HCT116 (cell line): Measurements from ENCODE around the gene ZNF593. TPM values are rescaled to one million over a fixed set of nuclear protein-coding genes. Genes with fewer than 3 reads are reported as not detected.

Experiments used
- ATAC-seq: fragments of 200-7000 bp; cut with Tn5 transposase; 2 replicates; pipeline ENCODE4 v1.9.1; 2020; ENCODE audit warnings: mild to moderate bottlenecking, moderate library complexity
- BruUV-seq: library from RNA; stranded (reverse); fragments of 400-500 nt; replicated peaks from 2 replicates; lab custom pipeline; 2021; lab: Mats Ljungman, UMichigan
- CTCF ChIA-PET: fragments of 300-600 bp; sonication (Branson Sonifier 250); formaldehyde crosslinking; loops from one replicate; lab custom pipeline; 2021; ENCODE audit warnings: antibody characterized with exemption; lab: Charles Lee
- POLR2A ChIA-PET: fragments of 300-600, 350-600 bp; sonication (Branson Sonifier 250); formaldehyde crosslinking; loops from one replicate; lab custom pipeline; 2021; ENCODE audit warnings: antibody characterized with exemption; lab: Charles Lee
- RAD21 ChIA-PET, 2 experiments: fragments of 300-600 bp; sonication (Branson Sonifier 250); formaldehyde crosslinking; loops; one replicate each; lab custom pipeline; 2023; ENCODE audit warnings: low total read pairs in 2 of 2; ENCODE audit not compliant: uncharacterized antibody in 2 of 2, unreplicated experiment in 2 of 2, low non-redundant PET in 1 of 2; lab: Charles Lee
- DNase-seq: peaks from one replicate; pipeline ENCODE4 v3.0.0-alpha.2; 2010; ENCODE audit warnings: low read depth, low spot score
- H2AFZ ChIP-seq: fragments of 200-600 bp; shearing (Covaris generic), sonication (generic); 2 replicates; pipeline ENCODE4 v1.6.1; 2017; ENCODE audit warnings: low read depth, mixed run types, mixed read lengths, antibody characterized with exemption, low read length; ENCODE audit not compliant: poor library complexity, severe bottlenecking
- H3K27ac ChIP-seq: 2 replicates; pipeline ENCODE4 v1.5.1; 2012; ENCODE audit warnings: low read depth, low read length
- H3K27me3 ChIP-seq: fragments of 200-600 bp; sonication (generic); 2 replicates; pipeline ENCODE4 v1.6.1; 2016; ENCODE audit warnings: mixed run types, low read length, mixed read lengths; ENCODE audit not compliant: insufficient read depth
- H3K36me3 ChIP-seq, 2 experiments: fragments of 200-500 bp in 1 of 2; fragments of 200-600 bp in 1 of 2; sonication (Bioruptor generic) in 1 of 2; sonication (generic) in 1 of 2; 2 replicates each; pipeline versions ENCODE4 v1.5.1 to v1.6.1; 2014 to 2016; ENCODE audit warnings: low read length in 2 of 2, inconsistent platforms in 1 of 2, mixed read lengths in 1 of 2, mixed run types in 1 of 2; ENCODE audit not compliant: insufficient read depth in 2 of 2, control insufficient read depth in 1 of 2
- H3K4me1 ChIP-seq, 2 experiments: fragments of 200-600 bp in 1 of 2; sonication (generic) in 1 of 2; 2 replicates each; pipeline versions ENCODE4 v1.5.1 to v1.6.1; 2012 to 2017; ENCODE audit warnings: low read length in 2 of 2, inconsistent platforms in 1 of 2, mild to moderate bottlenecking in 1 of 2, mixed read lengths in 1 of 2, mixed run types in 1 of 2, moderate library complexity in 1 of 2; ENCODE audit not compliant: insufficient read depth in 2 of 2, control insufficient read depth in 1 of 2
- H3K4me2 ChIP-seq: fragments of 200-600 bp; sonication (generic); 2 replicates; pipeline ENCODE4 v1.6.1; 2017; ENCODE audit warnings: mixed run types, low read length, mixed read lengths
- H3K4me3 ChIP-seq, 2 experiments: fragments of 200-600 bp in 1 of 2; sonication (generic) in 1 of 2; replicated peaks in 1 of 2; 2 replicates each; pipeline ENCODE4 v1.5.1; 2011 to 2016; ENCODE audit warnings: low read length in 2 of 2, control low read depth in 1 of 2, low read depth in 1 of 2, mild to moderate bottlenecking in 1 of 2, mixed read lengths in 1 of 2, mixed run types in 1 of 2
- H3K79me2 ChIP-seq: fragments of 200-600 bp; sonication (generic); 2 replicates; pipeline ENCODE4 v1.6.1; 2017; ENCODE audit warnings: mild to moderate bottlenecking, mixed run types, low read length, moderate library complexity, mixed read lengths; ENCODE audit not compliant: insufficient read depth
- H3K9ac ChIP-seq: fragments of 200-600 bp; sonication (generic); 2 replicates; pipeline ENCODE4 v1.6.1; 2016; ENCODE audit warnings: low read length, mixed read lengths
- H3K9me2 ChIP-seq: fragments of 200-600 bp; sonication (generic), shearing (Covaris generic); 2 replicates; pipeline ENCODE4 v1.6.1; 2017; ENCODE audit warnings: mixed run types, mild to moderate bottlenecking, moderate library complexity; ENCODE audit not compliant: insufficient read depth
- H3K9me3 ChIP-seq, 2 experiments: fragments of 200-500 bp in 1 of 2; fragments of 200-600 bp in 1 of 2; sonication (Bioruptor generic) in 1 of 2; sonication (generic) in 1 of 2; 2 replicates each; pipeline ENCODE4 v1.6.1; 2014 to 2017; ENCODE audit warnings: low read length in 2 of 2, mixed read lengths in 2 of 2, inconsistent platforms in 1 of 2, low read depth in 1 of 2, mild to moderate bottlenecking in 1 of 2, mixed run types in 1 of 2, moderate library complexity in 1 of 2; ENCODE audit not compliant: control insufficient read depth in 1 of 2, insufficient read depth in 1 of 2
- H4K20me1 ChIP-seq: fragments of 200-600 bp; sonication (generic), shearing (Covaris generic); 2 replicates; pipeline ENCODE4 v1.6.1; 2017; ENCODE audit warnings: mixed run types, mild to moderate bottlenecking, moderate library complexity; ENCODE audit not compliant: insufficient read depth
- CBX3 ChIP-seq: IDR thresholded peaks from 2 replicates; pipeline ENCODE4 v1.6.1; 2012; ENCODE audit warnings: low read depth
- CTCF ChIP-seq, 3 experiments: fragments of 200-600 bp in 1 of 3; sonication (generic) in 1 of 3; IDR thresholded peaks in 2 of 3; conservative IDR thresholded peaks in 1 of 3; 2 replicates each; pipeline ENCODE4 v1.5.1; 2012 to 2017; ENCODE audit warnings: low read depth in 2 of 3, low read length in 2 of 3, antibody characterized with exemption in 1 of 3, borderline replicate concordance in 1 of 3, control low read depth in 1 of 3, mild to moderate bottlenecking in 1 of 3, mixed read lengths in 1 of 3, mixed run types in 1 of 3, moderate library complexity in 1 of 3; ENCODE audit not compliant: insufficient read depth in 1 of 3
- ELF1 ChIP-seq: IDR thresholded peaks from 2 replicates; pipeline ENCODE4 v1.6.1; 2012; ENCODE audit warnings: low read depth, borderline replicate concordance
- EZH2phosphoT487 ChIP-seq: fragments of 200-600 bp; IDR thresholded peaks from 2 replicates; pipeline ENCODE4 v1.6.1; 2018; ENCODE audit warnings: antibody characterized with exemption, borderline replicate concordance
- RAD21 ChIP-seq: IDR thresholded peaks from 2 replicates; pipeline ENCODE4 v1.6.1; 2012; ENCODE audit warnings: low read depth, mild to moderate bottlenecking
- SRF ChIP-seq: IDR thresholded peaks from 2 replicates; pipeline ENCODE4 v1.6.1; 2012; ENCODE audit warnings: low read depth
- TCF7L2 ChIP-seq: IDR thresholded peaks from 2 replicates; pipeline ENCODE4 v1.7.0; 2011; ENCODE audit warnings: borderline replicate concordance, inconsistent platforms; ENCODE audit not compliant: insufficient read depth, insufficient read length; ENCODE audit errors: extremely low read depth
- YY1 ChIP-seq: IDR thresholded peaks from 2 replicates; pipeline ENCODE4 v1.6.1; 2011; ENCODE audit warnings: low read length, low read depth, moderate library complexity, mild to moderate bottlenecking; ENCODE audit not compliant: insufficient replicate concordance; ENCODE audit errors: extremely low read depth
- ZNF274 ChIP-seq: fragments of 200-500 bp; sonication (Bioruptor generic); IDR thresholded peaks from 2 replicates; pipeline ENCODE4 v1.6.1; 2014; ENCODE audit warnings: mild to moderate bottlenecking, low read depth, low read length, inconsistent platforms
- intact Hi-C: fragments of 100-400 bp; cut with micrococcal nuclease; formaldehyde crosslinking; loops from 2 replicates; pipeline ENCODE4 v1.10.0; 2022
- total RNA-seq: library from RNA; stranded (reverse); gene quantifications from one replicate; pipeline ENCODE4 v1.2.1, GENCODE V29; 2021; ENCODE audit not compliant: unreplicated experiment

Gene ZNF593
- total RNA-seq, 1 experiment from 2014 or later, result 62.4 TPM

- no peak for ATAC-seq
- no TSS peak for BruUV-seq
These were observed 532 bp upstream of the ZNF593 start for GRCh38 chr1:26169198-26169554.

GRCh38 chr1:26170472-26170821 lies 739 bp downstream of the ZNF593 start:
- peaks cover 4 to 22% of the 10 kb centered on the region in 2 experiments; a peak in 3 of 4 replicates for H3K4me1 ChIP-seq
- no peaks in the 10 kb centered on the region for H3K9me3 ChIP-seq
- no TSS peak for BruUV-seq
- ATAC-seq, result peak; percentile 6; the same call in 1 of the 2 replicates
- no peak for TF ChIP-seq ZNF274
- no peak for TF ChIP-seq CTCF (IDR thresholded peaks at IDR 0.05 in 2 of 3, conservative IDR thresholded peaks at IDR 0.05 in 1 of 3; ENCODE audit: borderline replicate concordance in 1 of 3, insufficient read depth in 1 of 3, low read depth in 2 of 3, low read length in 2 of 3)
- TF ChIP-seq SRF, result no peak
- TF ChIP-seq RAD21, result no peak
- no peak for TF ChIP-seq ELF1
- TF ChIP-seq CBX3, result no peak
- TF ChIP-seq EZH2phosphoT487, result no peak
- TF ChIP-seq TCF7L2, result no peak
- peaks cover 20% of the 10 kb centered on the region for H3K79me2 ChIP-seq
- H3K9ac ChIP-seq, result peak overlapping the region; percentile 93
- ChIA-PET CTCF (interaction anchor here (1.3 to 2.0 kb wide), 4 partner anchors 25 to 247 kb away, joined by 3 to 27 read pairs (median 8); partner anchors contain the start of gene CEP85), RAD21 (no interaction called here), POLR2A (interaction anchor here (1.2 to 1.6 kb wide), 3 partner anchors 14 to 63 kb away, joined by 3 to 8 read pairs (median 6); partner anchors contain the start of gene CEP85)
- H3K27ac ChIP-seq, result peak overlapping the region; percentile 74
- H3K9me2 ChIP-seq, result no peaks in the 10 kb centered on the region
- H4K20me1 ChIP-seq, result no peaks in the 10 kb centered on the region
- H3K36me3 ChIP-seq, result no peaks in the 10 kb centered on the region; a peak in 1 of 4 replicates
- H3K27me3 ChIP-seq, result no peaks in the 10 kb centered on the region
- no peak overlapping the region for H2AFZ ChIP-seq
- peak overlapping the region; percentile 98 for H3K4me2 ChIP-seq
- intact Hi-C loops, result no loop called here
- peak overlapping the region; percentile 89 to 96 for H3K4me3 ChIP-seq
- no peak for DNase-seq

More at GRCh38 chr1:26169198-26169554, 532 bp upstream of the ZNF593 start:
- H3K4me1 ChIP-seq, result peaks cover 4 to 28% of the 10 kb centered on the region in 2 experiments; a peak in 3 of 4 replicates
- ChIA-PET RAD21 (interaction anchor here (0.7 to 1.0 kb wide), 2 partner anchors 65 kb away, joined by 4 to 6 read pairs; partner anchors contain the start of gene CEP85 (in 2 of the 2)), POLR2A (interaction anchor here (1.2 to 1.6 kb wide), 4 partner anchors 8 to 65 kb away, joined by 3 to 8 read pairs (median 5); partner anchors contain the start of gene CEP85)
- peak overlapping the region; percentile 93 for H3K9ac ChIP-seq
- H3K79me2 ChIP-seq, result peaks cover 20% of the 10 kb centered on the region
- no peaks in the 10 kb centered on the region for H3K9me3 ChIP-seq
- H3K27me3 ChIP-seq, result no peaks in the 10 kb centered on the region
- H4K20me1 ChIP-seq, result no peaks in the 10 kb centered on the region
- DNase-seq, result no peak
- H3K4me3 ChIP-seq, result peak overlapping the region; percentile 89 to 96; a peak in 2 of 4 replicates
- no peak for TF ChIP-seq YY1
- TF ChIP-seq, all 23 proteins: peak for 0
- CTCF ChIA-PET, result interaction anchor here (0.9 to 2.0 kb wide), 18 partner anchors 8 to 248 kb away, joined by 3 to 27 read pairs (median 4); partner anchors contain the start of gene CEP85
- intact Hi-C loops, result loop anchor here (5.0 kb wide), 3 partner anchors 132 to 223 kb away; no protein-coding TSS in a partner anchor
- H3K9me2 ChIP-seq, result no peaks in the 10 kb centered on the region
- no peak overlapping the region for H3K27ac ChIP-seq
- peak overlapping the region; percentile 33 for H2AFZ ChIP-seq
- peak overlapping the region; percentile 98 for H3K4me2 ChIP-seq
- H3K36me3 ChIP-seq, result no peaks in the 10 kb centered on the region; a peak in 1 of 4 replicates
